OCI-LY7 (cell line): Measurements from ENCODE around the gene LRRC55. TPM values are rescaled to one million over a fixed set of nuclear protein-coding genes. Genes with fewer than 3 reads are reported as not detected.

Experiments used
- BruUV-seq: library from RNA; stranded (reverse); fragments of 400-500 nt; replicated peaks from 2 replicates; lab custom pipeline; 2021; lab: Mats Ljungman, UMichigan
- CTCF ChIA-PET: fragments of 300-600 bp; sonication (Branson Sonifier 250); formaldehyde crosslinking; loops from one replicate; lab custom pipeline; 2022; ENCODE audit warnings: antibody characterized with exemption; ENCODE audit not compliant: unreplicated experiment; lab: Charles Lee
- POLR2A ChIA-PET: fragments of 300-600 bp; sonication (Branson Sonifier 250); formaldehyde crosslinking; loops from one replicate; lab custom pipeline; 2022; ENCODE audit warnings: antibody characterized with exemption; lab: Charles Lee
- DNase-seq: peaks from one replicate; pipeline ENCODE4 v3.0.0-alpha.2; 2015; ENCODE audit warnings: low spot score
- H2AFZ ChIP-seq: fragments of 200-600 bp; sonication (generic), shearing (Covaris generic); 2 replicates; pipeline ENCODE4 v1.6.1; 2014; ENCODE audit warnings: mild to moderate bottlenecking, antibody characterized with exemption, low read length, moderate library complexity
- H3K27ac ChIP-seq: fragments of 200-600 bp; sonication (generic); 2 replicates; pipeline ENCODE4 v1.5.1; 2014; ENCODE audit warnings: mixed run types, low read depth, mild to moderate bottlenecking, moderate library complexity, low read length, inconsistent platforms; ENCODE audit not compliant: poor library complexity, severe bottlenecking
- H3K36me3 ChIP-seq: fragments of 200-600 bp; sonication (generic); 2 replicates; pipeline ENCODE4 v1.6.1; 2014; ENCODE audit warnings: mild to moderate bottlenecking, antibody characterized with exemption, low read length, moderate library complexity, mixed read lengths; ENCODE audit not compliant: insufficient read depth
- H3K4me1 ChIP-seq: fragments of 200-600 bp; sonication (generic); 2 replicates; pipeline ENCODE4 v1.5.1; 2014; ENCODE audit warnings: mild to moderate bottlenecking, low read length; ENCODE audit not compliant: insufficient read depth, poor library complexity, severe bottlenecking
- H3K4me2 ChIP-seq: fragments of 200-600 bp; sonication (generic); 2 replicates; pipeline ENCODE4 v1.6.1; 2014; ENCODE audit warnings: mild to moderate bottlenecking, low read length
- H3K4me3 ChIP-seq: fragments of 200-600 bp; sonication (generic); 2 replicates; pipeline ENCODE4 v1.5.1; 2014; ENCODE audit warnings: mild to moderate bottlenecking, low read depth, low read length; ENCODE audit not compliant: poor library complexity, severe bottlenecking
- H3K79me2 ChIP-seq: fragments of 200-600 bp; sonication (generic); 2 replicates; pipeline ENCODE4 v1.6.1; 2016; ENCODE audit warnings: low read depth, mild to moderate bottlenecking, low read length, moderate library complexity, mixed read lengths; ENCODE audit not compliant: insufficient read depth
- H3K9me2 ChIP-seq: fragments of 200-600 bp; sonication (generic); 2 replicates; pipeline ENCODE4 v1.6.1; 2016; ENCODE audit warnings: mild to moderate bottlenecking, low read length, mixed read lengths; ENCODE audit not compliant: insufficient read depth
- H3K9me3 ChIP-seq: fragments of 200-600 bp; sonication (generic); 2 replicates; pipeline ENCODE4 v1.6.1; 2014; ENCODE audit warnings: mild to moderate bottlenecking, mixed run types, low read length, mixed read lengths
- H4K20me1 ChIP-seq: fragments of 200-600 bp; sonication (generic); 2 replicates; pipeline ENCODE4 v1.6.1; 2014; ENCODE audit warnings: mild to moderate bottlenecking, antibody characterized with exemption, low read length, moderate library complexity, mixed read lengths; ENCODE audit not compliant: insufficient read depth
- EZH2phosphoT487 ChIP-seq: fragments of 200-600 bp; sonication (generic); IDR thresholded peaks from 2 replicates; pipeline ENCODE4 v1.6.1; 2018; ENCODE audit warnings: low read depth, borderline replicate concordance, mild to moderate bottlenecking, mixed run types, antibody characterized with exemption, low read length, moderate library complexity, mixed read lengths
- intact Hi-C: fragments of 100-400 bp; cut with micrococcal nuclease; formaldehyde crosslinking; loops from one replicate; pipeline ENCODE4 v1.10.0; 2022; ENCODE audit not compliant: unreplicated experiment
- total RNA-seq, 2 experiments: library from RNA; depleted of rRNA in 1 of 2; stranded (reverse); fragments of >200 nt in 1 of 2; shearing (Covaris generic) in 1 of 2; gene quantifications; 2 replicates each; pipeline ENCODE4 v1.2.3, GENCODE V29; 2014 to 2022
- TF ChIP-seq, protein P1 (sequence below): fragments of 200-600 bp; sonication (generic); conservative IDR thresholded peaks from 2 replicates; pipeline ENCODE4 v1.5.1; 2014; ENCODE audit warnings: mild to moderate bottlenecking, antibody characterized with exemption, low read length, moderate library complexity, mixed read lengths

The LRRC55 gene
- total RNA-seq, 2 experiments from 2014 or later = not detected

GRCh38 chr11:57182896-57183295 is 1.1 kb downstream of the LRRC55 start:
- Histone ChIP-seq H3K9me3 (no peaks in the 10 kb centered on the region), H3K9me2 (no peaks in the 10 kb centered on the region), H3K36me3 (no peaks in the 10 kb centered on the region), H3K27ac (no peak overlapping the region), H2AFZ (no peak overlapping the region), H4K20me1 (no peaks in the 10 kb centered on the region), H3K4me2 (no peak overlapping the region), H3K4me3 (no peak overlapping the region), H3K4me1 (no peaks in the 10 kb centered on the region), H3K79me2 (no peaks in the 10 kb centered on the region)
- ChIA-PET CTCF (no interaction called here), POLR2A (interaction anchor here (0.6 to 1.6 kb wide), 3 partner anchors 9 to 13 kb away, joined by 3 to 5 read pairs (median 3); no protein-coding TSS in a partner anchor)
- intact Hi-C loops = no loop called here
- TF ChIP-seq EZH2phosphoT487 = no peak
- TF ChIP-seq, protein P1, sequence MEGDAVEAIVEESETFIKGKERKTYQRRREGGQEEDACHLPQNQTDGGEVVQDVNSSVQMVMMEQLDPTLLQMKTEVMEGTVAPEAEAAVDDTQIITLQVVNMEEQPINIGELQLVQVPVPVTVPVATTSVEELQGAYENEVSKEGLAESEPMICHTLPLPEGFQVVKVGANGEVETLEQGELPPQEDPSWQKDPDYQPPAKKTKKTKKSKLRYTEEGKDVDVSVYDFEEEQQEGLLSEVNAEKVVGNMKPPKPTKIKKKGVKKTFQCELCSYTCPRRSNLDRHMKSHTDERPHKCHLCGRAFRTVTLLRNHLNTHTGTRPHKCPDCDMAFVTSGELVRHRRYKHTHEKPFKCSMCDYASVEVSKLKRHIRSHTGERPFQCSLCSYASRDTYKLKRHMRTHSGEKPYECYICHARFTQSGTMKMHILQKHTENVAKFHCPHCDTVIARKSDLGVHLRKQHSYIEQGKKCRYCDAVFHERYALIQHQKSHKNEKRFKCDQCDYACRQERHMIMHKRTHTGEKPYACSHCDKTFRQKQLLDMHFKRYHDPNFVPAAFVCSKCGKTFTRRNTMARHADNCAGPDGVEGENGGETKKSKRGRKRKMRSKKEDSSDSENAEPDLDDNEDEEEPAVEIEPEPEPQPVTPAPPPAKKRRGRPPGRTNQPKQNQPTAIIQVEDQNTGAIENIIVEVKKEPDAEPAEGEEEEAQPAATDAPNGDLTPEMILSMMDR = no peak
- DNase-seq = no peak
- BruUV-seq = no TSS peak

GRCh38 chr11:57190548-57190947 is 8.8 kb downstream of the LRRC55 start:
- intact Hi-C loops = no loop called here
- Histone ChIP-seq H3K27ac (no peak overlapping the region), H3K4me1 (no peaks in the 10 kb centered on the region), H3K4me2 (no peak overlapping the region), H3K79me2 (no peaks in the 10 kb centered on the region), H3K9me2 (no peaks in the 10 kb centered on the region), H3K9me3 (no peaks in the 10 kb centered on the region), H2AFZ (no peak overlapping the region), H4K20me1 (no peaks in the 10 kb centered on the region), H3K4me3 (no peak overlapping the region), H3K36me3 (no peaks in the 10 kb centered on the region)
- no peak for TF ChIP-seq EZH2phosphoT487
- TF ChIP-seq, protein P1 = no peak
- BruUV-seq = no TSS peak
- CTCF ChIA-PET = no interaction called here
- POLR2A ChIA-PET = no interaction called here
- DNase-seq = no peak

DNA sequence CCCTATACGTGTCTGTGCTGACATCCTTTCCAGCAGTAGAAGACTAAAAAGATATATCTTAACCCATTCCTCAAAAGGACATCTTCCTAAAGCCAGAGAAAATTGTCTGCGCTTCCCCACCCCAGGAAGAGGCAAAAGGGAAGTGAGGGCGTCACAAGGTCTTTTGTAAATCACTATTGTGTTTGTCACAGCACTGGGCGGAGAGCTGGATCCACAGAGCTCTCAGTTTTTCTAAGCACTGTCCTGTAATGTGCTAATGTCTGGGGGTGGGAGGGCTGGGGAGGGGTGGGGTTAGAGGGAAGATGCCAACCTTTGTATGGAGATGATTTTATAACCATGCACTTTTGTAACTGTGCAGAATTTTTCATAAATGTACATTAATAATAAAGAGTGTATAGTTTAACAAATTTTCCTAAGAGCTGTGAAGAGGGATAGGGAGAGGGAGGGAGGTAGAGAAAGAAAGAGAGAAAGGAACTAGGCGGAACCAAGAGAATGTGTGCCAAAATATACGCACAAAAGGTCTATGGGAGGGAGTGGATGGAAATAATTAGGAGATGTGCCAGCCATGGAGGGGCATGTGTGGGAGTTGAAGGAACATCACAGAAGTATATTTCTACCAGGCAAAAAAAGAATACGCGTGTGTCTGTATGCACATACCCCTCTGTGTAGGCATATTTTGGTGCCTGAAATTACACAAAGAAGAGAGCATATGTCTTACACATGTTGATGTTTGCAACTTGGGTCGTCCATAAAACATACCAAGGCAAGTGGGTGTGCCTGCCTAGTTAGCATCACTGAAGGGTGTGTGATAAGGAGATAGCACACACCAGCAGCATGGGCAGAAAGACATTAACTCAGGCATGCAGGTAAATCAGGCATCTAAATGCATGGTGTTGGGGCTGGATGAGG is 9.8 kb downstream of the LRRC55 start:
- no peak overlapping the region for H3K4me3 ChIP-seq
- TF ChIP-seq EZH2phosphoT487 = no peak
- TF ChIP-seq, protein P1 = no peak
- intact Hi-C loops = no loop called here
- no peak overlapping the region for H3K27ac ChIP-seq
- DNase-seq = no peak
- CTCF ChIA-PET = no interaction called here
- POLR2A ChIA-PET = no interaction called here
- no peak overlapping the region for H2AFZ ChIP-seq
- no peaks in the 10 kb centered on the region for H3K9me2 ChIP-seq
- H3K9me3 ChIP-seq = no peaks in the 10 kb centered on the region
- H4K20me1 ChIP-seq = no peaks in the 10 kb centered on the region
- no TSS peak for BruUV-seq
- H3K4me1 ChIP-seq = no peaks in the 10 kb centered on the region
- no peak overlapping the region for H3K4me2 ChIP-seq
- H3K36me3 ChIP-seq = no peaks in the 10 kb centered on the region
- H3K79me2 ChIP-seq = no peaks in the 10 kb centered on the region
